AG10803 (cell line): ENCODE measurements around the gene TMEM258.

Experiments used
- DNase-seq: peaks from one replicate; pipeline ENCODE4 v3.0.0; 2010; ENCODE audit warnings: low read depth
- H3K4me3 ChIP-seq: 2 replicates; pipeline ENCODE4 v1.5.1; 2011; ENCODE audit warnings: mild to moderate bottlenecking, low read length, control low read depth
- TF ChIP-seq, protein P1 (sequence below): conservative IDR thresholded peaks from 2 replicates; pipeline ENCODE4 v1.5.1; 2011; ENCODE audit warnings: mild to moderate bottlenecking, low read length, control low read depth, inconsistent platforms

TMEM258 gene

DNA sequence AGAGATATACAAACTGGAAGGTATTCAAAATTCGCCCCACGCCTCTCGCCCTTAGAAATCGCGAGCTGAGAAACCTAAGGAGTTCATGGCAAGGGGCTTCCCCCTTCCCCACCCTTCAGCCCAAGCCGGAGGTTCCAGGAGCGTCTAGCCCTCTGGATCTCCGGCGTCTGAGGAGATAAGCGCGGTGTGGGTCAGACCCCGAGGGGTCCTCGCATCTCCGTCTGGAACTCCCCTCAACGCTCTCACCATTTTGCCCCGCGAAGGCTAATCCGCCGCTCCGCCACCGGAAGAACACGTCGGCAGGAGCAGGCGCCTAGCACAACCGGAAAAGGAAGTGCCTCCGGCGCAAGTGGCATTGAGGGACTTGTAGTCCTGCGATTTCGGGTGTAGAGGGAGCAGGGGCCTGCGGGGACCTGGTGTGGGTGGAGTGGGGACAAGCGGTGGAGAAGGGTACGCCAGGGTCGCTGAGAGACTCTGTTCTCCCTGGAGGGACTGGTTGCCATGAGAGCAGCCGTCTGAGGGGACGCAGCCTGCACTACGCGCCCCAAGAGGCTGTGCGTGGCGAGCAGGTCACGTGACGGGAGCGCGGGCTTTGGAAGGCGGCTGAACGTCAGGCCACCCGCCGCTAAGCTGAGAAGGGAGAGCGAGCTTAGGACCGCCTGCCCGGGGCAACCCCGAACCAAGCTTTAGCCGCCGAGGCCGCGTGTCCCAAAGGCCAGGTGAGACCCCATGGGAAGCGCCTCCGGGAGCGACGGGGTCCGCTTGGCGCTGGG is at the start of gene TMEM258, which contains the start of gene FEN1:
Gene TMEM258 (minus strand): TSS at position 290 of the 773 bp plus-strand sequence. CDS start 41 bp downstream, at position 249.
Gene FEN1 (plus strand): TSS at position 602 of the 773 bp plus-strand sequence. CDS start 2,451 bp downstream, outside the sequence.
- TF ChIP-seq, protein P1, sequence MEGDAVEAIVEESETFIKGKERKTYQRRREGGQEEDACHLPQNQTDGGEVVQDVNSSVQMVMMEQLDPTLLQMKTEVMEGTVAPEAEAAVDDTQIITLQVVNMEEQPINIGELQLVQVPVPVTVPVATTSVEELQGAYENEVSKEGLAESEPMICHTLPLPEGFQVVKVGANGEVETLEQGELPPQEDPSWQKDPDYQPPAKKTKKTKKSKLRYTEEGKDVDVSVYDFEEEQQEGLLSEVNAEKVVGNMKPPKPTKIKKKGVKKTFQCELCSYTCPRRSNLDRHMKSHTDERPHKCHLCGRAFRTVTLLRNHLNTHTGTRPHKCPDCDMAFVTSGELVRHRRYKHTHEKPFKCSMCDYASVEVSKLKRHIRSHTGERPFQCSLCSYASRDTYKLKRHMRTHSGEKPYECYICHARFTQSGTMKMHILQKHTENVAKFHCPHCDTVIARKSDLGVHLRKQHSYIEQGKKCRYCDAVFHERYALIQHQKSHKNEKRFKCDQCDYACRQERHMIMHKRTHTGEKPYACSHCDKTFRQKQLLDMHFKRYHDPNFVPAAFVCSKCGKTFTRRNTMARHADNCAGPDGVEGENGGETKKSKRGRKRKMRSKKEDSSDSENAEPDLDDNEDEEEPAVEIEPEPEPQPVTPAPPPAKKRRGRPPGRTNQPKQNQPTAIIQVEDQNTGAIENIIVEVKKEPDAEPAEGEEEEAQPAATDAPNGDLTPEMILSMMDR, result no peak
- H3K4me3 ChIP-seq, result peak within 1 kb of the TSS; percentile 100
- peak; percentile 93 for DNase-seq

DNA sequence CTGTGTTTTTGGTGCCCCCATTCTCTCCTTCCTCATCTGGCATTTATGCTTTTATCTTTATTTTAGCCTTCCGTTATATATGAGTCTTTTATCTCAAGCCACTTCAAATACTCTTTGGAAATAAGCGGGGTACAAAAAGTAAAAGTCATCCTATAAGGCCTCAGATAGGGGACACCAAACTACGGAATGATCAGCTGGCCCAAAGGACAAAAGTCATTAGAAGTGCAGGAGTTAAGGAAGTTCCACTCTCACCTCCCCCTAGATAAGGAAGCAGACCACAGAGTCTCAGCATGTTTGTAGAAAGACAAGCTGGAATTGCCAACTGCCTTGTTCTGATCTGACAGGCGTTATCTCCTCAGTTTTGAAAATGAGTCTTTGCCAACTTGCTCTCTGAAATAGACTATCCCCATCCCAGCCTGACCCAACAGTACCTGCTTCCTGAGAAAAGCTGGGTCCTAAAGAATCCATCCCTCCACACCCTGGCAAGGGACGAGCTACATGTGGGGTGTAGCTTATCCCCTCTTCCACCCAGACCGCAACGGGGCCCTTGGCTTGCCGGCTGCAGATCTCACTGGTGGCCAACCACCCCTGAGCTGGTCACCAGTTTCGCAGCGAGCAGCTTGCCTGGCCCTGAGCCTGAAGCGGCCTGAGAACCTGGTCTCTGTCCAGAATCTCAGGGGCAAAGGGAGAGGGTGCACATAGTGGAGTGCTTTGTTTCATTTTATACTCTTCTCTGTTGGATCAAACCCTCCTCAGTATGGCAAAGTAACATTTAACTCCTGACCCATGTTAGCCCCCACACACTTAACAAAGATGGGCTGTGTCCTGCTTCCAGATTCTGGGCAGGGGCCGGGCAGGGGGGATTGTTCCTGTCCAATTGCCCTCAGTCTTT is 49.5 kb upstream of the TMEM258 start:
- DNase-seq, result no peak
- H3K4me3 ChIP-seq, result no peak overlapping the region
- TF ChIP-seq, protein P1, result no peak

DNA sequence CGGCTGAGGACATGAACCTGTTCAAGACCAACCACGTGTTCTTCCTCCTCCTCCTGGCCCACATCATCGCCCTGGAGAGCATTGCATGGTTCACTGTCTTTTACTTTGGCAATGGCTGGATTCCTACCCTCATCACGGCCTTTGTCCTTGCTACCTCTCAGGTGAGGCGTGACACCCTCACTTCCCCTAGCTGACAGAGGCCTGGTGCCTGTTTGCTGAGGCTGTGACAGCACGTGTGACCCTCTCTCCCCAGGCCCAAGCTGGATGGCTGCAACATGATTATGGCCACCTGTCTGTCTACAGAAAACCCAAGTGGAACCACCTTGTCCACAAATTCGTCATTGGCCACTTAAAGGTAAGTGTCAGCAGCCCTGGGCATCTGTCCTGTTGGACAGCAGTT is 48.0 kb upstream of the TMEM258 start:
- no peak for DNase-seq

DNA sequence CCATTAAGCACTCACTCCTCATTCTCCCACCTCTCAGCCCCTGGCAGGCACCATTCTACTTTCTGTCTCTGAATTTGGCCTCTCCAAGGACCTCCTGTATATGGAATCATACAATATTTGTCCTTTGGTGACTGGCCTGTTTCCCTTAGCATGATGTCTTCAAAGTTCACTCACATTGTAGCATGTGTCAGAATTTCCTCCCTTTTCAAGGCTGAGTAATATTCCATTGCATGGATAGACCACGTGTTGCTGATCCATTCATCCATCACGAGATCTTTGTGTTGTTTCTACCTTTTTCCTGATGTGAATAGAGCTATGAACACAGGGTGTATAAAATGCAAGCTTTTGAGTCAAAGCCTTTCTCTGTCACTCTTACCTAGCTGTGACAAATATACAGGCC is 47.3 kb upstream of the TMEM258 start:
- DNase-seq, result no peak
- H3K4me3 ChIP-seq, result no peak overlapping the region
- TF ChIP-seq, protein P1, result no peak

More for the DNA sequence above, 48.0 kb upstream of the TMEM258 start:
- no peak overlapping the region for H3K4me3 ChIP-seq
- TF ChIP-seq, protein P1, result no peak

DNA sequence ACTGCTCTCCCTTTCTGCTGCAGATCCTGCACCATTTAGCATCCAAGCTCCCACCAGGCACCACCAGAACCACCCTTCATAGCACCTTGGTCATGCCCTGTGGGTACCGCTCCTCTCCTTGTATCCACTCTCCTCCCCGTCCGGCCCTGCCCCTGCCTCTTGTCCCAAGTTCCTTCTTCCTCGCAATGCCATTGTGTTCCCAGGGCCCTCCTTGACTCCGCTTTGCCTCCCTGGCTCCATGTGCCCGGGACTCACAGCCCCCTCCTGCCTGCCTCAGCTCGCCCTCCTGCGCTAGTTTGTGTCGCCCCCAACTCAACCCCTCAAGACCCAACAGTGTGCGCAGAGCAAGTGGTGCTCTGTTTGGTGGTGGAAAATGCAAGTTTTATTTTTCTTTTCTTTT is 46.5 kb upstream of the TMEM258 start:
- TF ChIP-seq, protein P1, result no peak
- no peak overlapping the region for H3K4me3 ChIP-seq
- no peak for DNase-seq

DNA sequence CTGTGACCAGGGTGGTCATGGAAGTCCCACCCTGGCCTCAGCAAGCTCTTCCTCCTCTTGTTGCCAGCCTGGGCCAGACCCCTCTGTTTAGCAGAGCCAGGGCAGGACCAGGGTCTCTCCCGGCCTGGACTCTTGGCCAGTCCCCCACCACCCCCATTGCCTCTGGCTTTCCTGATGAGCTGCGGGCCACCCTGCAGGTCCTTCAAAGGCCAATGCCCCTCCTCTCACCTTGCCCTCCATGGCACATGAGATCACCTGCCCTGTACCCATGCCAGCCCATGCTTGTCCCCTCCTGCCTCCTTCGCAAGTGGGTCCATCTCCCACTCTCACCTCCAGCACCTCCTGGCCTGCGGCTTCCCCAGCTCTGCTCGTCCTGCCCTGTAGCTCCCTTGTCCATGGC is 46.1 kb upstream of the TMEM258 start:
- no peak overlapping the region for H3K4me3 ChIP-seq
- TF ChIP-seq, protein P1, result no peak
- no peak for DNase-seq
